WTC11 (cell line): ENCODE measurements around the gene LAMA5. TPM values are rescaled to one million over a fixed set of nuclear protein-coding genes. Genes with fewer than 3 reads are reported as not detected.

Source experiments
- ATAC-seq: fragments of 200-7000 bp; cut with Tn5 transposase; 2 replicates; pipeline ENCODE4 v1.10.0; 2021; ENCODE audit warnings: mild to moderate bottlenecking, moderate library complexity
- CTCF ChIA-PET: fragments of 300-600 bp; sonication (Branson Sonifier 250); formaldehyde crosslinking; loops from one replicate; lab custom pipeline; 2021; ENCODE audit warnings: antibody characterized with exemption; lab: Charles Lee
- POLR2A ChIA-PET: fragments of 350-600 bp; sonication (Branson Sonifier 250); formaldehyde crosslinking; loops from one replicate; lab custom pipeline; 2021; ENCODE audit warnings: antibody characterized with exemption; lab: Charles Lee
- DNase-seq: peaks from one replicate; pipeline ENCODE4 v3.0.0; 2021; ENCODE audit warnings: low spot score
- H3K27ac Mint-ChIP-seq: 2 replicates; pipeline ENCODE4 v1.8.0; 2021; ENCODE audit warnings: mixed read lengths
- H3K27me3 Mint-ChIP-seq: 2 replicates; pipeline ENCODE4 v1.8.0; 2021; ENCODE audit warnings: low read depth, mild to moderate bottlenecking, moderate library complexity, mixed read lengths
- H3K36me3 Mint-ChIP-seq: 2 replicates; pipeline ENCODE4 v1.8.0; 2021; ENCODE audit warnings: mixed read lengths
- H3K4me1 Mint-ChIP-seq: 2 replicates; pipeline ENCODE4 v1.8.0; 2022; ENCODE audit warnings: mixed read lengths
- H3K4me3 Mint-ChIP-seq: 2 replicates; pipeline ENCODE4 v1.8.0; 2021; ENCODE audit warnings: mild to moderate bottlenecking, moderate library complexity, mixed read lengths
- H3K9me3 Mint-ChIP-seq: 2 replicates; pipeline ENCODE4 v1.8.0; 2021; ENCODE audit warnings: mixed read lengths
- ARID4B ChIP-seq: sonication (generic); formaldehyde crosslinking; IDR thresholded peaks from 2 replicates; pipeline ENCODE4 v1.8.0; 2023; ENCODE audit warnings: missing genetic modification reagents, mild to moderate bottlenecking, borderline replicate concordance
- CDX4 ChIP-seq: fragments of 250-450 bp; sonication (Bioruptor Pico); IDR thresholded peaks from 2 replicates; pipeline ENCODE4 v1.9.0; 2021; ENCODE audit warnings: moderate library complexity, mild to moderate bottlenecking, inconsistent platforms, borderline replicate concordance
- CREB1 ChIP-seq: sonication (generic); formaldehyde crosslinking; IDR thresholded peaks from 2 replicates; pipeline ENCODE4 v1.8.0; 2023; ENCODE audit warnings: mild to moderate bottlenecking, missing genetic modification reagents
- CTCF ChIP-seq: fragments of 200-600 bp; IDR thresholded peaks from 2 replicates; pipeline ENCODE4 v1.8.0; 2022; ENCODE audit warnings: antibody characterized with exemption
- ETV6 ChIP-seq: sonication (generic); formaldehyde crosslinking; IDR thresholded peaks from 2 replicates; pipeline ENCODE4 v1.8.1; 2022; ENCODE audit warnings: mild to moderate bottlenecking, missing genetic modification reagents
- JAZF1 ChIP-seq: fragments of 250-450 bp; sonication (Bioruptor Pico); IDR thresholded peaks from 2 replicates; pipeline ENCODE4 v1.9.0; 2021; ENCODE audit warnings: moderate library complexity, mild to moderate bottlenecking, inconsistent platforms
- MXD4 ChIP-seq: fragments of 250-450 bp; sonication (Bioruptor Pico); IDR thresholded peaks from 2 replicates; pipeline ENCODE4 v1.8.0; 2021; ENCODE audit warnings: mild to moderate bottlenecking, moderate library complexity, borderline replicate concordance
- MYBL2 ChIP-seq: sonication (generic); formaldehyde crosslinking; IDR thresholded peaks from 2 replicates; pipeline ENCODE4 v1.8.1; 2023; ENCODE audit warnings: mild to moderate bottlenecking, moderate library complexity, missing genetic modification reagents
- NFATC4 ChIP-seq: fragments of 250-450 bp; sonication (Bioruptor Pico); IDR thresholded peaks from 2 replicates; pipeline ENCODE4 v1.9.0; 2021; ENCODE audit warnings: mild to moderate bottlenecking
- NR1H2 ChIP-seq: sonication (generic); formaldehyde crosslinking; IDR thresholded peaks from 2 replicates; pipeline ENCODE4 v1.9.0; 2021; ENCODE audit warnings: mild to moderate bottlenecking, moderate library complexity, missing genetic modification reagents
- NR2C2 ChIP-seq: sonication (generic); formaldehyde crosslinking; IDR thresholded peaks from 2 replicates; pipeline ENCODE4 v1.8.0; 2022; ENCODE audit warnings: mild to moderate bottlenecking, missing genetic modification reagents
- PREB ChIP-seq: sonication (generic); formaldehyde crosslinking; IDR thresholded peaks from 2 replicates; pipeline ENCODE4 v1.8.1; 2022; ENCODE audit warnings: mild to moderate bottlenecking, missing genetic modification reagents, moderate library complexity, borderline replicate concordance
- SMAD3 ChIP-seq: sonication (generic); formaldehyde crosslinking; IDR thresholded peaks from 2 replicates; pipeline ENCODE4 v1.8.0; 2022; ENCODE audit warnings: missing genetic modification reagents, mild to moderate bottlenecking, borderline replicate concordance
- SMAD4 ChIP-seq: sonication (generic); formaldehyde crosslinking; IDR thresholded peaks from 2 replicates; pipeline ENCODE4 v1.8.0; 2022; ENCODE audit warnings: mild to moderate bottlenecking, missing genetic modification reagents
- TCF7 ChIP-seq: sonication (generic); formaldehyde crosslinking; IDR thresholded peaks from 2 replicates; pipeline ENCODE4 v1.8.0; 2022; ENCODE audit warnings: mild to moderate bottlenecking, low read depth, missing genetic modification reagents, moderate library complexity
- TEAD1 ChIP-seq: sonication (generic); formaldehyde crosslinking; IDR thresholded peaks from 2 replicates; pipeline ENCODE4 v1.8.0; 2022; ENCODE audit warnings: mild to moderate bottlenecking, missing genetic modification reagents
- TP53 ChIP-seq: sonication (generic); formaldehyde crosslinking; IDR thresholded peaks from 2 replicates; pipeline ENCODE4 v1.8.1; 2023; ENCODE audit warnings: mild to moderate bottlenecking, missing genetic modification reagents
- ZBTB43 ChIP-seq: sonication (generic); formaldehyde crosslinking; IDR thresholded peaks from 2 replicates; pipeline ENCODE4 v1.8.1; 2023; ENCODE audit warnings: mild to moderate bottlenecking, missing genetic modification reagents
- ZNF232 ChIP-seq: sonication (generic); formaldehyde crosslinking; IDR thresholded peaks from 2 replicates; pipeline ENCODE4 v1.8.0; 2022; ENCODE audit warnings: mild to moderate bottlenecking, missing genetic modification reagents
- ZNF263 ChIP-seq: sonication (generic); formaldehyde crosslinking; IDR thresholded peaks from 2 replicates; pipeline ENCODE4 v1.8.1; 2022; ENCODE audit warnings: low read depth, mild to moderate bottlenecking, moderate library complexity, missing genetic modification reagents
- ZNF281 ChIP-seq: sonication (generic); formaldehyde crosslinking; IDR thresholded peaks from 2 replicates; pipeline ENCODE4 v1.8.0; 2023; ENCODE audit warnings: mild to moderate bottlenecking, missing genetic modification reagents
- ZNF396 ChIP-seq: fragments of 250-450 bp; sonication (Bioruptor Pico); IDR thresholded peaks from 2 replicates; pipeline ENCODE4 v1.8.0; 2021; ENCODE audit warnings: mild to moderate bottlenecking, moderate library complexity, borderline replicate concordance
- ZNF512 ChIP-seq: sonication (generic); formaldehyde crosslinking; IDR thresholded peaks from 2 replicates; pipeline ENCODE4 v1.8.1; 2022; ENCODE audit warnings: missing genetic modification reagents, borderline replicate concordance
- total RNA-seq: library from RNA; stranded (reverse); gene quantifications from 3 replicates; pipeline ENCODE4 v1.2.3, GENCODE V29; 2021

The LAMA5 gene
- total RNA-seq, 1 experiment from 2014 or later = 329 TPM

- TF ChIP-seq ZNF263 (CRISPR knock-in tag) (no peak), ZNF281 (CRISPR knock-in tag) (no peak), ARID4B (CRISPR knock-in tag) (no peak), JAZF1 (CRISPR knock-in tag) (no peak), MYBL2 (CRISPR knock-in tag) (no peak), PREB (CRISPR knock-in tag) (no peak), ZNF396 (CRISPR knock-in tag) (no peak), CDX4 (CRISPR knock-in tag) (no peak), ETV6 (no peak), TP53 (CRISPR knock-in tag) (no peak), NR2C2 (CRISPR knock-in tag) (no peak), MXD4 (CRISPR knock-in tag) (no peak), SMAD4 (CRISPR knock-in tag) (no peak), NR1H2 (CRISPR knock-in tag) (no peak)
Measured at GRCh38 chr20:62392621-62393334, 25.7 kb upstream of the LAMA5 start (continued).

- ATAC-seq (no peak), DNase-seq (no peak)
- Mint-ChIP-seq H3K27me3 (no peaks in the 10 kb centered on the region), H3K27ac (no peak overlapping the region), H3K36me3 (peaks cover 21% of the 10 kb centered on the region), H3K9me3 (no peaks in the 10 kb centered on the region), H3K4me3 (no peak overlapping the region), H3K4me1 (peaks cover 16% of the 10 kb centered on the region)
- ChIA-PET POLR2A (no interaction called here), CTCF (interaction anchor here (5.7 kb wide), 1 partner anchor 9 kb away, joined by 21 read pairs; no protein-coding TSS in a partner anchor)
- no peak for TF ChIP-seq CTCF
- no peak for TF ChIP-seq ZBTB43 (CRISPR knock-in tag)
- no peak for TF ChIP-seq TEAD1 (CRISPR knock-in tag)
- no peak for TF ChIP-seq CREB1 (CRISPR knock-in tag)
- no peak for TF ChIP-seq SMAD3 (CRISPR knock-in tag)
- TF ChIP-seq TCF7 = no peak
- TF ChIP-seq ZNF232 (CRISPR knock-in tag) = no peak
- no peak for TF ChIP-seq NFATC4 (CRISPR knock-in tag)
- TF ChIP-seq NR2C2 (CRISPR knock-in tag) = no peak
- TF ChIP-seq ETV6 = no peak
- TF ChIP-seq ZNF512 (CRISPR knock-in tag) = no peak
Measured at GRCh38 chr20:62392077-62392418, 24.9 kb upstream of the LAMA5 start.
